ENCODE measurements around the gene ZNF516.
"Not testable (repeated sequence)": the region's sequence is repeated elsewhere in the genome, so short reads cannot be mapped to it uniquely, and the experiment has no call there.

ZNF516 gene, protein sequence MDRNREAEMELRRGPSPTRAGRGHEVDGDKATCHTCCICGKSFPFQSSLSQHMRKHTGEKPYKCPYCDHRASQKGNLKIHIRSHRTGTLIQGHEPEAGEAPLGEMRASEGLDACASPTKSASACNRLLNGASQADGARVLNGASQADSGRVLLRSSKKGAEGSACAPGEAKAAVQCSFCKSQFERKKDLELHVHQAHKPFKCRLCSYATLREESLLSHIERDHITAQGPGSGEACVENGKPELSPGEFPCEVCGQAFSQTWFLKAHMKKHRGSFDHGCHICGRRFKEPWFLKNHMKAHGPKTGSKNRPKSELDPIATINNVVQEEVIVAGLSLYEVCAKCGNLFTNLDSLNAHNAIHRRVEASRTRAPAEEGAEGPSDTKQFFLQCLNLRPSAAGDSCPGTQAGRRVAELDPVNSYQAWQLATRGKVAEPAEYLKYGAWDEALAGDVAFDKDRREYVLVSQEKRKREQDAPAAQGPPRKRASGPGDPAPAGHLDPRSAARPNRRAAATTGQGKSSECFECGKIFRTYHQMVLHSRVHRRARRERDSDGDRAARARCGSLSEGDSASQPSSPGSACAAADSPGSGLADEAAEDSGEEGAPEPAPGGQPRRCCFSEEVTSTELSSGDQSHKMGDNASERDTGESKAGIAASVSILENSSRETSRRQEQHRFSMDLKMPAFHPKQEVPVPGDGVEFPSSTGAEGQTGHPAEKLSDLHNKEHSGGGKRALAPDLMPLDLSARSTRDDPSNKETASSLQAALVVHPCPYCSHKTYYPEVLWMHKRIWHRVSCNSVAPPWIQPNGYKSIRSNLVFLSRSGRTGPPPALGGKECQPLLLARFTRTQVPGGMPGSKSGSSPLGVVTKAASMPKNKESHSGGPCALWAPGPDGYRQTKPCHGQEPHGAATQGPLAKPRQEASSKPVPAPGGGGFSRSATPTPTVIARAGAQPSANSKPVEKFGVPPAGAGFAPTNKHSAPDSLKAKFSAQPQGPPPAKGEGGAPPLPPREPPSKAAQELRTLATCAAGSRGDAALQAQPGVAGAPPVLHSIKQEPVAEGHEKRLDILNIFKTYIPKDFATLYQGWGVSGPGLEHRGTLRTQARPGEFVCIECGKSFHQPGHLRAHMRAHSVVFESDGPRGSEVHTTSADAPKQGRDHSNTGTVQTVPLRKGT

DNA sequence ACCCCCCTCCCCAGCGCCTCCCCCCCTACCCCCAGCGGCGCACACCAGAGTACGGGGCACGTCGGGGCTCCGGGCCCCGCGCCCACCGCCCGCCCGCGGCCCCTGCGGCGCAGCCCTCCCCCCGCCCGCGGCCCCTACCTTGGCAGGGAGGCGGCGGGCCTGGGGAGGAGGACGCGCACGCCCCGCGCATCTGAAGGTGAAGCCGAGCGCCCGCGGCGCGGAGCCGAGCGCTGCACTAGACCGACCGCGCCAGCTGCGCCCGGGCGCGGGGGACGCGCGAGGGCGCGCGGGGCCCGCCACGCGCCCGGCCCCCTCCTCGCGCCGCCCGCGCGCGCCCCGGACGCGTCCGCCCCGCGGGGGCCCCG lies at the start of gene ZNF516:
TSS of gene ZNF516 (minus strand) at position 237 of the 365 bp plus-strand sequence. CDS start 52,188 bp downstream, outside the sequence.
- H3K4me3 ChIP-seq (ENCODE audit: control insufficient read depth, low read depth, low read length) = peak within 1 kb of the TSS; percentile 96
- no peak for DNase-seq (ENCODE audit: low read depth)
- TF ChIP-seq, protein P1, sequence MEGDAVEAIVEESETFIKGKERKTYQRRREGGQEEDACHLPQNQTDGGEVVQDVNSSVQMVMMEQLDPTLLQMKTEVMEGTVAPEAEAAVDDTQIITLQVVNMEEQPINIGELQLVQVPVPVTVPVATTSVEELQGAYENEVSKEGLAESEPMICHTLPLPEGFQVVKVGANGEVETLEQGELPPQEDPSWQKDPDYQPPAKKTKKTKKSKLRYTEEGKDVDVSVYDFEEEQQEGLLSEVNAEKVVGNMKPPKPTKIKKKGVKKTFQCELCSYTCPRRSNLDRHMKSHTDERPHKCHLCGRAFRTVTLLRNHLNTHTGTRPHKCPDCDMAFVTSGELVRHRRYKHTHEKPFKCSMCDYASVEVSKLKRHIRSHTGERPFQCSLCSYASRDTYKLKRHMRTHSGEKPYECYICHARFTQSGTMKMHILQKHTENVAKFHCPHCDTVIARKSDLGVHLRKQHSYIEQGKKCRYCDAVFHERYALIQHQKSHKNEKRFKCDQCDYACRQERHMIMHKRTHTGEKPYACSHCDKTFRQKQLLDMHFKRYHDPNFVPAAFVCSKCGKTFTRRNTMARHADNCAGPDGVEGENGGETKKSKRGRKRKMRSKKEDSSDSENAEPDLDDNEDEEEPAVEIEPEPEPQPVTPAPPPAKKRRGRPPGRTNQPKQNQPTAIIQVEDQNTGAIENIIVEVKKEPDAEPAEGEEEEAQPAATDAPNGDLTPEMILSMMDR (IDR thresholded peaks at IDR 0.05; ENCODE audit: control insufficient read depth, insufficient read depth, low read depth, low read length, missing control alignments) = no peak

DNA sequence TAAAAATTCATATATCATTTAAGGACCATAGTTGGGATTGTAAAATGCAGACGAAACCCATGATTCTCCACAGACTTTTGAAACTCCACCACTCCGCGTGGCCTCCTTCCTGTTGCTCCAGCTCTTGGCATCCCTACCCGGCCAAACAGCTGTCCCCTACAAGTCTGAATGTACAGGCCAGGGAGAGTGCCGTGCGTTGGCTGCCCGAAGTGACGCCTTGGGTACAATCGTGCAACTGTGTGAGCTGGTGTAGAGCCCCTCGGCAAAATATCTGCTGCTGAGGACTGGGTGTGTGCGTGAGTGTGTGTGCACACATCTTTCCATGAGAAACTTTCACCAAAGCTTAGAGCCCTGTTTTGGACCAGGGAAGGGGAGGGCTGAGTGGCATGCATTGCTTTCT lies 43.8 kb upstream of the ZNF516 start:
- TF ChIP-seq, protein P1 (IDR thresholded peaks at IDR 0.05; ENCODE audit: control insufficient read depth, insufficient read depth, low read depth, low read length, missing control alignments) = no peak
- H3K4me3 ChIP-seq (ENCODE audit: control insufficient read depth, low read depth, low read length) = no peak overlapping the region
- no peak for DNase-seq (ENCODE audit: low read depth)

DNA sequence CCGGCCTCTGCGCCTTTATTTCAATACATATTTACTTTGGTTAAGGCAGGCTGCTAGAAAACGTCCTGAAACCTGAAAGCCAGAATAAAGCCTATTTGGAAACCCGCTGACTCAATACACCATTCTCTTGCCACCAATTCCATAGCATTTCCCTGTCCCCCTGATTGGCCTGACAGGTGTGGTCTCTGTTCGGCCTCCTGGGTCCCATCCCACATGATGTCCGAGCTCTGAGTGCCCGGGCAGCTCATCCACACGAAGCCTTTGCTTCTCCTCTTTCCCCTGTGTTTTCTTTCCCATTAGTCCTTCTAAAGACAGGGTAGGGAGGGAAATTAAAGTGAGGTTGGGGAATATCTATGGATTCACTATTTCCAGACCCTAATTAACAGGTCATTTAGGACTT lies 42.6 kb upstream of the ZNF516 start:
- DNase-seq (ENCODE audit: low read depth) = no peak
- no peak overlapping the region for H3K4me3 ChIP-seq (ENCODE audit: control insufficient read depth, low read depth, low read length)
- TF ChIP-seq, protein P1 (IDR thresholded peaks at IDR 0.05; ENCODE audit: control insufficient read depth, insufficient read depth, low read depth, low read length, missing control alignments) = no peak

DNA sequence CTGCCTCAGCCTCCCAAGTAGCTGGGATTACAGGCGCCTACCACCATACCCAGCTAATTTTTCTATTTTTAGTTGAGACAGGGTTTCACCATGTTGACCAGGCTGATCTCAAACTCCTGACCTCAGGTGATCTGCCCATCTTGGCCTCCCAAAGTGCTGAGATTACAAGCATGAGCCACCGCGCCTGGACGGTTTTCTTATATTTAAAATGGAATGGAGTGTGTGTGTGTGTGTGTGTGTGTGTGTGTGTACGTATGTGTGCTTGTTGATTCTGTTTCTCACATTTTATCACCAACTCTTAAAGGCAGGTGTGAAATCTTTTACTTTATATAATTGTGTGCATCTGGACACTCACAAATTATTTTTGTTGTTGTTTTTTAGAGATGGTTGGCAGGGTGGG lies 41.6 kb upstream of the ZNF516 start:
- H3K4me3 ChIP-seq (ENCODE audit: control insufficient read depth, low read depth, low read length); DNase-seq (ENCODE audit: low read depth): not testable (repeated sequence)

DNA sequence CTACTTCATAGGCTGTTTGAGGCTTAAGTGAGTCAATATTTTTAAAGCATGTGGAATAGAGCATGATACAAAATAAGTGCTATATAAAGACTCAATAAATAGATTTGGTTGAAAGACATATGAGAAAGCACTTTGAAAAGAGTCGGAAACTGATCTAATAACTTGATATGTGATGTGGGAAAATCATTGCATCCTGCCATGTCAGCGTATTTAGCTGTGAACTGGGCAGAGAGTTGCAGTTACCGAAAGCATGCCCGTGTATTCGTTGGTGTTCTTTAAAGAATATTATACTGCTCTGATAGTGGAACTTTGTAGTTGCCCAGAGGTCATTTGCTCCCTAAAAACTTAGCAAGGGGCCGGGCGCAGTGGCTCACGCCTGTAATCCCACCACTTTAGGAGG lies 37.8 kb upstream of the ZNF516 start:
- no peak overlapping the region for H3K4me3 ChIP-seq (ENCODE audit: control insufficient read depth, low read depth, low read length)
- TF ChIP-seq, protein P1 (IDR thresholded peaks at IDR 0.05; ENCODE audit: control insufficient read depth, insufficient read depth, low read depth, low read length, missing control alignments) = no peak
- no peak for DNase-seq (ENCODE audit: low read depth)

DNA sequence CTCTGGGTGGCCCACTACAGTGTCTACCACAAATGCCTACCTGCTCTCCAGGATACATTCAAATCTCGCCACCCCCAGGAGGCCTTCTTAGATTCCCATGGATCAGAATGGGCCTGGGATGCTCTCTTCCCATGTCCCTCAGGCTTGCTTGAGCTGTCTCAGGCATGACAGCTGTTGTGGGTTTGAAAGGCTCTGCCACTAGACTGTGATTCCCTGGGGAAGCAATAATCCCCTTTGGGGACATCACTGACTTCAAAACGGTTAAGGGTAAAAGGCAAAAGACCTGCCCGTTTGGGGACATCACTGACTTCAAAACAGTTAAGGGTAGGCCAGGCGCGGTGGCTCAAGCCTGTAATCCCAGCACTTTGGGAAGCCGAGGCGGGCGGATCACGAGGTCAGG lies 35.8 kb upstream of the ZNF516 start:
- no peak for DNase-seq (ENCODE audit: low read depth)
- no peak overlapping the region for H3K4me3 ChIP-seq (ENCODE audit: control insufficient read depth, low read depth, low read length)
- TF ChIP-seq, protein P1 (IDR thresholded peaks at IDR 0.05; ENCODE audit: control insufficient read depth, insufficient read depth, low read depth, low read length, missing control alignments) = no peak
